Measurements from ENCODE around the gene FHL1.

FHL1 gene

GRCh38 chrX:136171420-136171819 is 24.1 kb downstream of the FHL1 start:
- H3K27ac ChIP-seq: no peak overlapping the region

GRCh38 chrX:136176399-136176825 is 29.1 kb downstream of the FHL1 start:
- TF ChIP-seq ZFX (IDR thresholded peaks at IDR 0.05) (no peak), CTCF (conservative IDR thresholded peaks at IDR 0.05) (no peak)

More at GRCh38 chrX:136171420-136171819, 24.1 kb downstream of the FHL1 start:
- TF ChIP-seq CTCF (conservative IDR thresholded peaks at IDR 0.05) (no peak), ZFX (IDR thresholded peaks at IDR 0.05) (no peak)

GRCh38 chrX:136179133-136179532 is 31.8 kb downstream of the FHL1 start:
- TF ChIP-seq CTCF (conservative IDR thresholded peaks at IDR 0.05) (no peak), ZFX (IDR thresholded peaks at IDR 0.05) (no peak)

More at GRCh38 chrX:136176399-136176825, 29.1 kb downstream of the FHL1 start:
- no peak overlapping the region for H3K27ac ChIP-seq

GRCh38 chrX:136182414-136182813 is 35.1 kb downstream of the FHL1 start:
- H3K27ac ChIP-seq: no peak overlapping the region
- TF ChIP-seq ZFX (IDR thresholded peaks at IDR 0.05) (no peak), CTCF (conservative IDR thresholded peaks at IDR 0.05) (no peak)

More at GRCh38 chrX:136179133-136179532, 31.8 kb downstream of the FHL1 start:
- no peak overlapping the region for H3K27ac ChIP-seq

GRCh38 chrX:136183172-136183571 is 35.8 kb downstream of the FHL1 start:
- no peak overlapping the region for H3K27ac ChIP-seq
- TF ChIP-seq ZFX (IDR thresholded peaks at IDR 0.05) (no peak), CTCF (conservative IDR thresholded peaks at IDR 0.05) (no peak)

GRCh38 chrX:136183917-136184316 is 36.6 kb downstream of the FHL1 start:
- TF ChIP-seq CTCF (conservative IDR thresholded peaks at IDR 0.05) (no peak), ZFX (IDR thresholded peaks at IDR 0.05) (no peak)
- H3K27ac ChIP-seq: no peak overlapping the region

- TF ChIP-seq CTCF (conservative IDR thresholded peaks at IDR 0.05): no peak
- no peak for TF ChIP-seq ZFX (IDR thresholded peaks at IDR 0.05)
- H3K27ac ChIP-seq: no peak overlapping the region
Observed at GRCh38 chrX:136185401-136186022, 38.2 kb downstream of the FHL1 start.
